Measurements from ENCODE around the gene KANK2. TPM values are rescaled to one million over a fixed set of nuclear protein-coding genes. Genes with fewer than 3 reads are reported as not detected.

The KANK2 gene
- total RNA-seq, 6 donors from 2014 or later, result 144 to 295 (median 240) TPM

GRCh38 chr19:11171144-11171543 is 26.2 kb downstream of the KANK2 start:
- TF ChIP-seq POLR2A (IDR thresholded peaks at IDR 0.05), result no peak
- TF ChIP-seq CTCF (IDR thresholded peaks at IDR 0.05), result no peak
- TF ChIP-seq POLR2AphosphoS5 (IDR thresholded peaks at IDR 0.05), result no peak
- TF ChIP-seq EP300 (IDR thresholded peaks at IDR 0.05), result no peak
- Histone ChIP-seq H3K9me3 (no peaks in the 10 kb centered on the region), H3K27ac (peak overlapping the region in 1 of 4 donors; percentile 21), H3K4me3 (no peak overlapping the region), H3K27me3 (no peaks in the 10 kb centered on the region), H3K36me3 (peaks cover 14 to 94% (median 73%) of the 10 kb centered on the region in 4 donors), H3K4me1 (peaks cover 0 to 3% (median 0%) of the 10 kb centered on the region in 4 donors)
- no peak for DNase-seq
- no peak for ATAC-seq (ENCODE audit: low FRiP score in 2 of 2)
- WGBS, 2 donors, result 82 to 85% methylated on average over 5 of the region's 5 CpGs

- H3K4me3 ChIP-seq, result no peak overlapping the region
- H3K27me3 ChIP-seq, result no peaks in the 10 kb centered on the region
- ATAC-seq (ENCODE audit: low FRiP score in 2 of 2), result no peak
- 92 to 95% methylated on average over 24 to 31 of the region's 31 CpGs for WGBS, 2 donors
- TF ChIP-seq CTCF (IDR thresholded peaks at IDR 0.05) (no peak), POLR2AphosphoS5 (IDR thresholded peaks at IDR 0.05) (no peak), EP300 (IDR thresholded peaks at IDR 0.05) (no peak), POLR2A (IDR thresholded peaks at IDR 0.05) (no peak)
- peak overlapping the region in 3 of 4 donors; percentile 1 to 63 (median 54) for H3K27ac ChIP-seq
- no peaks in the 10 kb centered on the region for H3K9me3 ChIP-seq
- peaks cover 14 to 96% (median 67%) of the 10 kb centered on the region in 4 donors for H3K36me3 ChIP-seq
- DNase-seq, result peak in 1 of 2 donors; percentile 77
- peaks cover 0 to 6% (median 2%) of the 10 kb centered on the region in 4 donors for H3K4me1 ChIP-seq
Observed at GRCh38 chr19:11169896-11170678, 27.3 kb downstream of the KANK2 start.

- peaks cover 3 to 90% (median 54%) of the 10 kb centered on the region in 4 donors for H3K36me3 ChIP-seq
- no peak overlapping the region for H3K4me3 ChIP-seq
- TF ChIP-seq CTCF (IDR thresholded peaks at IDR 0.05) (no peak), EP300 (IDR thresholded peaks at IDR 0.05) (no peak)
- peak overlapping the region in 1 of 4 donors; percentile 23 for H3K27ac ChIP-seq
- H3K27me3 ChIP-seq, result no peaks in the 10 kb centered on the region
- no peak for DNase-seq
- WGBS, 2 donors, result 74 to 86% methylated on average over 6 to 7 of the region's 7 CpGs
- ATAC-seq (ENCODE audit: low FRiP score in 2 of 2), result no peak
- peaks cover 0 to 10% (median 3%) of the 10 kb centered on the region in 4 donors for H3K4me1 ChIP-seq
- H3K9me3 ChIP-seq, result no peaks in the 10 kb centered on the region
Observed at GRCh38 chr19:11168568-11168967, 28.8 kb downstream of the KANK2 start.

GRCh38 chr19:11166281-11167142 is 30.8 kb downstream of the KANK2 start:
- WGBS, 2 donors, result 77 to 83% methylated on average over 26 of the region's 26 CpGs
- no peak for ATAC-seq (ENCODE audit: low FRiP score in 2 of 2)
- Histone ChIP-seq H3K4me3 (no peak overlapping the region), H3K27ac (peak overlapping the region; percentile 24 to 82 (median 58)), H3K4me1 (peaks cover 0 to 16% (median 3%) of the 10 kb centered on the region in 4 donors), H3K9me3 (no peaks in the 10 kb centered on the region), H3K36me3 (peaks cover 0 to 72% (median 38%) of the 10 kb centered on the region in 4 donors), H3K27me3 (no peaks in the 10 kb centered on the region)
- no peak for DNase-seq
- TF ChIP-seq POLR2A (IDR thresholded peaks at IDR 0.05) (no peak), EP300 (IDR thresholded peaks at IDR 0.05) (no peak), CTCF (IDR thresholded peaks at IDR 0.05) (no peak), POLR2AphosphoS5 (IDR thresholded peaks at IDR 0.05) (no peak)

Data from upper lobe of left lung (tissue), 6 donors.